Ammon's horn (tissue), 1 donor: Measurements from ENCODE around the gene MEPCE.

Source experiments
- DNase-seq: peaks from one replicate; pipeline ENCODE4 v3.0.0-alpha.2; 2016; ENCODE audit warnings: low spot score

Gene MEPCE

DNA sequence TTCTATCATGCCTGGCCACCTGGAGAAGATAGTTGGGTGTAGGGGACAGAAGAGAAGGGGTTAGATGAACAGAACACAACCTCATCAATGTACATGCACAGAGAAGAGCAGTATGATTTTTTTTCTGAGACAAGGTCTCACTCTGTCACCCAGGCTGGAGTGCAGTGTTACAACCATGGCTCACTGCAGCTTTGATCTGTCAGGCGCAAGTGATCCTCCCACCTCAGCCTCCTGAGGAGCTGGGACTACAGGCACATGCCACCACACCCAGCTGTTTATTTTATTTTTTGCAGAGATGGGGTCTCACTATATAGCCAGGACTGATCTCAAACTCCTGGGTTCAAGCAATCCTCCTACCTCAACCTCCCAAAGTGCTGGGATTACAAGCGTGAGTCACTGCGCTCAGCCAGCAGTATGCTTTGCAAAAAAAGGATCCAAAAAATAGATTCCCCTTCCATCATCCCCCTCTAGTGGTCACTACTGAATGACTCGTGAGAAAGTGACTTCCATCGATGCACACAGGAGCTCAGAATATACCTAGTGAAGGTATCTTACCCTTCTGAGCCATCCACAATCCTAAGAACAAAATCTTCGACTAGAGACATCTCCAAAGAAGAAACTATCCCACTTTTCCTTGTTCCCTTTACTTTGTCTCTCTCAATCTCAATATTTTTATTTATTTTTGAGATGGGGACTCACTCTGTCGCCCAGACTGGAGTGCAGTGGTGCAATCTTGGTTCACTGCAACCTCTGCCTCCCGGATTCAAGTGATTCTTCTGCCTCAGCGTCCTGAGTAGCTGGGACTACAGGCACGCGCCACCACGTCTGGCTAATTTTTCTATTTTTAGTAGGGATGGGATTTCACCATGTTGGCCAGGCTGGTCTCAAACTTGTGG lies 22.1 kb upstream of the MEPCE start:
- peak; percentile 65 for DNase-seq

DNA sequence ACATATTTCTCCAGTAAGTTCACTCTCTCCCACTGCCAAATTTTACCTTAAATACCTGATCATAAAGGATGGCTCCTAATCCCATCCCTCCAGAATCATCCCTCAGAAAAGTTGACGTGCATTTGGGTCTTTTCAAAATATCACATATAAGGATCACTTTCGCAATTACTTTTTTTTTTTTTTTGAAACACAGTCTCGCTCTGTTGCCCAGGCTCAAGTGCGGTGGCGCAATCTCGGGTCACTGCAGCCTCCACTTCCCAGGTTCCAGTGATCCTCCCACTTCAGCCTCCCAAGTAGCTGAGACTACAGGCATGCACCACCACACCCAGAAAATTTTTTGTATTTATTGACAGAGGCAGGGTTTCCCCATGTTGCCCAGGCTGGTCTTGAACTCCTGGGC lies 18.5 kb upstream of the MEPCE start:
- no peak for DNase-seq

DNA sequence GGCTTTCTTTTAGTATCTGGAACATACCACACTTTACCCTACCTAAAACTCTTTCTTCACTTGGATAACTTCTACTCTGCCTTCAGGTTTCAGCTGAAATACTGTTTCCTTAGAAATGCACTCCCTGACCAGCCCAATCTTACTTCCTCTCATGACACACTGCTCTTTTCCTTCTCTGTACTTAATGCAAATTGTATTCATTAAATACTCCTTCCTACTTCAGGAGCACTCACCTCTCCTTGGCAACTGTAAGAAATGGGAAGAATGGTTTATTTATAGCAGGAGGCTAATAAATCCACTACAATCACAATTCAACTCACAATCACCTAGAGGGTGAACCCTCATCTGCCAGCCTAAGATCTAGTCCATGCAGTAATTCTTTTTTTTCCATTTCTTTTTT lies 16.3 kb upstream of the MEPCE start:
- DNase-seq, result no peak

DNA sequence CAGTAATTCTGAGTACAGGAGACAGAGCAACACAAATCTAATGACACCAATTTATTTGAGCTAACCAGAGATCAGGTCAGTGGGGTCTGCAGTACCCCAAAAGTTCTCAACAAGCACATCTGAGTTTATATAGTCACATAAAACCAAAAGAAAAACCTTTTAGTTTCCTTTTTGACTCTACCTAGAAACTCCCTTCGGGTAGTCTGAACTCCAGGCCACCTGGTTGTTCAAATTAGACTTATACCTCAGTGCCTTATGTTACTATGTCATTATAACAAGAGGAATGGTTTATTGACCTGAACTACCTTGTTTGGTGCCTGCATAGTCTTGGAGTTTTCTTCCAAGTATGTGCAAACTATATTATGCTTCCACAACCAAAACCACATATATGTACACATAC lies 15.7 kb upstream of the MEPCE start:
- no peak for DNase-seq

DNA sequence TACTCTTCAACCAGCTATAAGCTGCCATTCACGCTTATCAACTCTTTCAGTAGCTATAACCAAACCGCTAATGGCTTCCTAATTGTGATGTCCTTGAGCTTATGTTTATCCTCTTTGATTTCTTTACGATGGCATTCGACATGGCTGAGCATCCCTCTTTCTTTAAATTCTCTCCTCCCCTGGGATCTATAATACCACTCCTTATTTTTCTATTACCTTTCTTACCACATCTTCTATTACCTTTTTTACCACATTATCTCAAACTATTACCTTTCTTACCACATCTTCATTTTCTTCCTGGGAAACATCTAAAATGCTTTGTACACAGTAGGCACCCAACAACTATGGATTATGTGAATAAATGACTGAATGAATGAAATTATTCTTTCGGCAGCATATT lies 14.2 kb upstream of the MEPCE start:
- no peak for DNase-seq

DNA sequence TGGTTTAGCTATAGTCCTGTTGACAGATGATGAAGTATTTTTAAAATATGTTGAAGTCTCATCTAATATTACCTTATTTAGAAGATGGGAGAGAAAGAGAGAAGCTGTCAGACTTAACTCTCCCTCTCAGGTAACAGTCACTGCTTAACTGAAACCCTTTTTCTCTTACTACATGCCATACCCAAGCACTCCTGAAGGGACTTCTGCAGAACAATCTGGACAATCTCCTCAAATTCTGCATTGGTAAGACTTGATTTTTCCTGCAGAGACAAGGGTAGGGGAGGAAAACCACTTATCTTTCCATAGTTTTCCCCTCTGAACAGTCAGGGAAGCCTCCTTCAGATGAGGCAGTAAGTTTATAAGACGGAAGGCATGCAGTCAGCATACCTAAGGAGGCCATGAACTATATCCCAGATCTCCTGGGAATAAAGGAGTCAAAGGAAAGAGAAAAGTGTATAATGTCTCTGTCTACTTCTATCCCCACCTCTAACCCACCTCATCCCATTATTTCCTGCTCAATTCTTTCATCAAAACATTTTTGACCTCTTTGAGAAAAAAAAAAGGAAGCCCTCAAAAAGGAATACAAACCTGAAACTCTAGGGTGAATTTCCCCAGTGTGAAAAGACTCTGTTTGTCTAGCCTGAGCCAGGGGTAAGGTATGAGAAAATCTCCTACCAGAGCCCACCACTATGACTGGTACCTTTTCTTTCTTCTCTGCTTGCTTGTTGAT lies 10.5 kb upstream of the MEPCE start:
- no peak for DNase-seq

DNA sequence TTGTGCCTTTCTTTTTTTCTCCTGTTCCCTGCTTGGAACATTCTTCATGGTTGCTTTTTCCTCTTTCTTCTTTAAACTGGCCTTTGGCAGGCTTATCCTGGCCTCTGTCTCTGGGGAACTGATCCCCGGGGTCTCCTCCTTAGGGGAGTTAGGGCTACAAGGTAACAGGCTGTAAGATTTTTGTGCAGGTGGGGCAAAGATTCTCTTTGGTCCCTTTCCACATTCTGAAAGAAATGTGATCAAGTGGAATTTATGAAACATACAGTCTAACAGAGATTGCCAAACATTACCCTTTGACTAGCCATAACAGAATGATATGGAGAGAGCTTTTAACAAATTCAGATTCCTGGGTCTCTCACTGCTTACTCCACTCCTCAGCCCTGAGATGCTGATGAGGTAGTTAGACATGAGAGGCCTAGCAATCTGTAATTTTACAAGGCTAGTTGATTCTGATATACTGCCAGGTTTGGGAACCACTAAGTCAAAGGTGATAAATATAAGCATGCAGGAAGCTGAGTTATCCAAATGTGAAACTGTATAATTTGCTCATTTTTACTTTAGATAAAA lies 9.9 kb upstream of the MEPCE start:
- DNase-seq, result no peak

DNA sequence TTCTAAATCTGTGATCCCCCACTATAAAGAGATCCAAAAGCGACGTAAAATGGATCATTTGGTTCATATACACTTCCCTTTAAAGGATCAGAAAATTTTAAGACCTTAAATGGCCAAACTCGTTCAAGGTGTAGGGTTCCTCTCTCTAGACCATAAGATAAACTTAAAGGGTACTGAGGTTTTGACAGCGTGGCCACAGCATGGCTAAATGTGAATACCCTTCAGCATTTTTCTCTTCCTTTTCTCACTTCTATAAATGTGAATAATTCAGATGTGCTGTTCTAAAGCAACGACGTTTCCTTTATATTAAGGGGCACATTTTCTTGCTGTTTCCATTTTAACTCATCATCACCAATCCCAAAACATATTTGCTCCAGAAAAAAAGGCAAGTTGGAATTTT lies 6.3 kb upstream of the MEPCE start:
- no peak for DNase-seq

DNA sequence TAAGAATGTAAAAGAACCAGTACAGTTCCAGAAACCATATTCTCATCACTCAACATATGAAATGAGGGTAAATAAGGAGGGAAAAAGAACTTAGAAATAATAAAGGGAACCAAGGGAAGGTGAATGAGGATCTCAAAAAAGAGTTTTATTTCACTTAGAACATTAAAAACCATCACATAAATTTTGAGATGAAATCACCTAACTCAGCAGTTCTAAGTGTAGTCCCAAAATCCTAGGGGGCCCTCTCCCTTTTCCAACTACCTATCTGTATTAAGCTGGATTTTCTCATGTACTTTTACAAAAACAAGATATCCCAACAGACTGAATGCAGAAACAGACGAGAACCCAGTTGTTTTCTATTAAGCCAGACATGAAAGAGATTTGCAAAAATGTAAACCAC lies 4.3 kb upstream of the MEPCE start:
- no peak for DNase-seq

DNA sequence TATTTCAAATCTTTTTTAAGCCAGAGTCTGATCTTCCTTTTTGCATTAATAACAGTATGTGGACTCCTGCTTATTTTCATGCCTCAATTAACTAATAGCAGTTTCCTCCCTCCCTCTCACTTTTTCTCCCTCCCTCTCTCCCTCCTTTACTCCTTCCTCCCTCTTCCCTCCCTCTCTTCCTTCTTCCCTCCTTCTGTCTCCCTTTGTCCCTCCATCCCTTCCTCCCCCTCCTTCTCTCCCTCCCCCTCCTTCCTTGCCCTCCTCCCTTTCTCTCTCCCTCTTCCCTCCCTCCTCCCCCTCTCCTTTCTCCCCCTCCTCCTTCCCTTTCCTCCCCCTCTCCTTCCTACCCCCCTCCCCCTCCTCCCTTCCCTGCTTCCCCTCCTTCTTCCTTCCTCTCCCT lies 3.1 kb upstream of the MEPCE start:
- no peak for DNase-seq

DNA sequence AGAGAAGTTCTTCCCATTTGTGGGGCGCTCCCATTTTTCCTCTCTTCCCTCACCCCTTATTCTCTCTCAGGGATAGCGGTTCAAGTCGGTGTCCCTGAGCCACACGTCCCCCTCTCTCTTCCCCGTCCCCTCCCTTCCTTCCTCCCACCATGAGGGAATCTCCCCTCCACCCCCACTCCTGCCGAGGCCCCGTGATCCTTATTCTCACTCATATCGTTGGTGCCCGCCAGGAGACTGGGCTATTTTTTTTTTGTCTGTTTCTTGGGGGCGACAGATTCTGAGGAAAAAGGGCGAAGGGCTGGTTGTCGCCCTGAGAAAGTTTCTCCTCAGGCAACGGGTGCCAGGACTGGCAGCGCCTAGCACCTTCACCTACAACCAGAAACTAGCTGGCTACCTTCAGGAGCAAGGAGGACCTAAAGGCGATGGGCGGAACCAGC lies 1.9 kb upstream of the MEPCE start:
- DNase-seq, result no peak

DNA sequence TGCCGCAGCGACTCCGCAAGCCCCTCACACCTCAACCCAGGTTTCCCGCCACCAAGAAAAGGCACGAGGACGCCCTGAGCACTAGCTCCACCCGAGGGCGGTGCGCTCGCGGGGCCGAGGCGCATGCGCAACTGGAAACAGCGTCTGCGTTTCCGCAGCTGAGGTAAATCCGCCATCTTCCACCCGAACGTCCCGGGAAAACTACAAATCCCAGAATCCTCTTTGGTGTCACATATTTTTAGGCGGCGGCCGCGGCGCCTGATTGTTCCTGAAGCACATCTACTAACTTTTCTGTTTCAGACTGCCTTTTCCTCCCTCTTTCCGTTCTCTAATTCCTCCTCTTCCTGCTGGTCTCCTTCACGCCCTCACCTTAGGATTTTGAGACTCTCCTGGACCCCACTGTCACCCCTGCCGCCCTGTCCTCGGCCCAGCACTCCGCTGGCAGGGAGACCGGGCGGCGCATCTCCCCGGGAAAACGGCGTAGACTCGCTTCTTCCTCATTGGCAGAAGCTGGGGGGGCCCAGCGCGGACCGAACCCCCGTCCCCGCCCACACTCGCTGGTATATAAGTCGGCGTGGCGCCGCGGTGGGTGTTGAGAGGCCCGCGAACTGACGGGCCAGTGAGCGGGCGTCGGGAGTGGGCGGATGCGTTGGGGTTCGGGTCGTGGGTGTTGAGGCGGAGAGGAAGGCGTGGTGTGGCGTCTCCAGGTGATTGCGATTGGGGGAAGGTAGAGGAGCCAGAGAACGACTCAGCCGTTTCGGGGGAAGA lies 1.2 kb upstream of the MEPCE start, which contains the start of gene ZCWPW1:
ZCWPW1 (minus strand) TSS at position 505 of the 768 bp plus-strand sequence. CDS start 8,054 bp downstream, outside the sequence.
- DNase-seq, result peak; percentile 97

DNA sequence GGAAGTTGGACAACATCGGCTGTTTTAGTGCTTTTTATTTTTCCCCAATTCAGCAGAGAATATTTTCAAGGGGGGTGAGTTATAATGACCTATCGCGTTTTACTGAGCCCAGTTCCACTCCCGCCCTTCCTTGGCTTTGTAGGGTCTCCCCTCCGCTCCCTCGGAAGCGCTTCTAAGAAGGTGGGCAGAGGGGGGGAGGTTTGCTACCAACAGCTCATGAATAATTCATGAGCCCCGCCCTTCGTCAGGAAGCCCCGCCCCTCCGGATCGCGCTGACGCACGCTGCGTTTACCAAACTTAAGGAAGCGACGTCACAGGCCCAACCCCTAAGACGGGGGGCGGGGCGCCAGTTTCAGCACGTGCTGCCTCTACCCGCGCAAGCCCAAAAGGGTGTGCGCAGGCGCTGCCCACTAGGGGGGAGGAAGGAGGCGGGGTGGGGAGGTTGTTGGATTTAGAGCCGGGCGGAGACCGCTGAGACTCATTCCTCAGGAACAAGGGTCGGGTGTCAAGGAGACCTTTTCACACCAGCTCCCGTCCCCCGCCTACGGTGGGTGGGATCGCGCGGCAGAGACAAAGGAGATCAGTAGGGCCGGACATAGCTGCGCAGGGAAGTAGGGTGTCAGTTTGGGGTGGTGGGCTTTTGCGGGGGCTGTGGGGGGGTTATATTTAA lies 529 bp upstream of the MEPCE start:
- DNase-seq, result peak; percentile 100

DNA sequence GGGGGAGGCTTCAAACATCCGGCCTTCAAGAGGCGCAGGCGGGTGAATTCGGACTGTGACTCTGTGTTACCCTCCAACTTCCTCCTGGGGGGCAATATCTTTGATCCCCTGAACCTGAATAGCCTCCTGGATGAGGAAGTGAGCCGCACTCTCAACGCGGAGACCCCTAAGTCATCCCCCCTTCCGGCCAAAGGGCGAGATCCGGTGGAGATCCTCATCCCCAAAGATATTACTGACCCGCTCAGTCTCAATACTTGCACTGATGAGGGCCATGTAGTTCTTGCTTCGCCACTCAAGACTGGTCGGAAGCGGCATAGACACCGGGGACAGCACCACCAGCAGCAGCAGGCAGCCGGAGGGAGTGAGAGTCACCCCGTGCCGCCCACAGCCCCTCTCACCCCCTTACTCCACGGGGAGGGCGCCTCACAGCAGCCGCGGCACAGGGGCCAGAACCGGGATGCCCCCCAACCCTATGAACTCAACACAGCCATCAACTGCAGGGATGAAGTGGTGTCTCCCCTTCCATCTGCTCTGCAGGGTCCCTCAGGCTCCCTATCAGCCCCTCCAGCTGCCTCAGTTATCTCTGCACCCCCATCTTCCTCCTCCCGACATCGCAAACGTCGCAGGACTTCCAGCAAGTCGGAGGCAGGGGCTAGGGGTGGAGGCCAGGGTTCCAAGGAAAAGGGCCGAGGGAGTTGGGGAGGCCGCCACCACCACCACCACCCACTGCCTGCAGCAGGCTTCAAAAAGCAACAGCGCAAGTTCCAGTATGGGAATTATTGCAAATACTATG lies 1.1 kb downstream of the MEPCE start:
- no peak for DNase-seq

DNA sequence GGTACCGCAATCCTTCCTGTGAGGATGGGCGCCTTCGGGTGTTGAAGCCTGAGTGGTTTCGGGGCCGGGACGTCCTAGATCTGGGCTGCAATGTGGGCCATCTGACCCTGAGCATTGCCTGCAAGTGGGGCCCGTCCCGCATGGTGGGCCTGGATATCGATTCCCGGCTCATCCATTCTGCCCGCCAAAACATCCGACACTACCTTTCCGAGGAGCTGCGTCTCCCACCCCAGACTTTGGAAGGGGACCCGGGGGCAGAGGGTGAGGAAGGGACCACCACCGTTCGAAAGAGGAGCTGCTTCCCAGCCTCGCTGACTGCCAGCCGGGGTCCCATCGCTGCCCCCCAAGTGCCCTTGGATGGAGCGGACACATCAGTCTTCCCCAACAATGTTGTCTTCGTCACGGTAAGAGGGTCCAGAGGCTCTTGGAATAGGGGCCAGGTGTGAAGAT lies 1.7 kb downstream of the MEPCE start:
- DNase-seq, result no peak

DNA sequence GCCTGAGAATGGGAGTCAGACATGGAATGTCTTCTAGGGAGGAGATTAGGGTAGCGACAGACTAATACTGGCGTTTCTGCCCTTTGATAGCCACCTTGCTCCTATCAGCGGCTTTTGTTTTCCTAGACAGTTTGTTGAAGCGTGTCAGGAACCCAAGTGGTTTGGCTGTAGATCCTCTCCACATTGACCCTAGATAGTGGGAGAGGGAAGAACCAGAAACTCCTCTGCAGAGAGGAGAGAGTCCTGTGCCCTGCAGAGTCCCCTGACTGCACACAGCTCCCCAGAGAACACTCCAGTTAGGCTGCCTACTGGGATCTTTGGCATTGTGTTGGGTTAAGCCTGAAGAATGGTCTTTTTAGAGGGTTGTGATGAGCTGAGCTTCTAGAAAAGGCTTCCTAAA lies 2.4 kb downstream of the MEPCE start:
- DNase-seq, result no peak

DNA sequence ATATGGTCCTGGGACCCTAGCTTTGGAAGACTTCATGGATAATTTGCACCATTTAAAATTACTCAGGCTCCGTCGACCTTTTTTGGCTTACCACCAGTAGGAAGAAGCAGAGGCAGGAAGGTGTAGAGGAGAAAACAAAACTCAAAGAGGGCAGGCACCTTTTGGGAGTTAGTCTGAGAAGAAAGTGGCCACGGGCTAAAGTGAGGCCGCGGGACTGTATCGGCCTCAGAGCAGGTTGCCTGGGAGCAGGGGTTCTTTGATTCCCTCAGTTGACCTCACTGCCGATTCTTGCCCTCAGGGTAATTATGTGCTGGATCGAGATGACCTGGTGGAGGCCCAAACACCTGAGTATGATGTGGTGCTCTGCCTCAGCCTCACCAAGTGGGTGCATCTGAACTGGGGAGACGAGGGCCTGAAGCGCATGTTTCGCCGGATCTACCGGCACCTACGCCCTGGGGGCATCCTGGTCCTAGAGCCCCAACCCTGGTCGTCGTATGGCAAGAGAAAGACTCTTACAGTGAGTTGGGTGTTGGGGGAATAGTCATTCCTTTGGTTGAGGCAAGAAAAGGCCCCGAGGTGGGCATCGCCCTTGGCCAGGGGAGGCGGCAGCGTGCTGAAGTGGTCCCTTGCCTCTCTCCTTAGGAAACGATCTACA lies 3.1 kb downstream of the MEPCE start:
- DNase-seq, result no peak

DNA sequence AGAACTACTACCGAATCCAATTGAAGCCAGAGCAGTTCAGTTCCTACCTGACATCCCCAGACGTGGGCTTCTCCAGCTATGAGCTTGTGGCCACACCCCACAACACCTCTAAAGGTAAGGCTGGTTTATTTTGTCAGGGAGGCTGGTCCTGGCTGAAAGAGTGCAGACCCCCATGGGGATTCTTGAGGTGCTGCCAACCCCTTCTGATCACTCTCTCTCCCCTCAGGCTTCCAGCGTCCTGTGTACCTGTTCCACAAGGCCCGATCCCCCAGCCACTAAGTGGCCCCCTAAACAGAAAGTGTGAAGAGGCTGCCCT lies 3.6 kb downstream of the MEPCE start:
- no peak for DNase-seq

DNA sequence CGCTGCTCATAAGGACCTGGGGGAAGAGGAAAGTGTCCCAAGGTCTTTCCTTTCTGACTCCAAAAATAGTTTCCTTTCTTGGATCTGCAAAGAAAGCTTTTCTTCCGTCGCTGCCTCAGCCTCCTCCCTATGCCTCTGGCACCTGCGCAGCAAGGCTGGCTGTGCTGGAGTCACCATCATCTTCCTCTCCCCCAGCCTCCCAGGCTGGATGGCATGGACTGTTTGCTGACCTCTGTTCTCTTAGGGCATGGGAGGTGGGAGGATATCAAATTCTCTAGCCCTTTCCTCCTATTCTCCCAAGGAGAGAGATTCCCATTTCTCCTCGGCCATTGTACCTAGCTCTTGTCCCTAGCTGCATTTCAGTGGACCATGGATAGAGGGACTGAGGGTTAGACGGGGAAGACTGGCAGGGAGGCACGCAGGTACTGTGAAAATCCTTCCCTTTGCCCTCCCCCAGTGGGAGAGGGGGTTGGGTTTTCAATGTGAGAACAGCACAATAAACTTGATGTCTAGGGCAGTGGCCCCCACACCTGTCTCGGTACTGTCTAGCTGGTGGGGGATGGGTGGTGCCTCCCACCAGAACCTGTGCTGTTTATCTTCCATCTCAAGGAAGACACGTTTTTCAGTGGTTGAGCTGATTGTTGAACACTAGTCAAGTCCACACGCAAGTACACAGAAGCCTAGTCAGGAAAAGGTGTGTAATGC lies 4.1 kb downstream of the MEPCE start:
- DNase-seq, result no peak
